ENCODE results near the gene CYBA.

DNA sequence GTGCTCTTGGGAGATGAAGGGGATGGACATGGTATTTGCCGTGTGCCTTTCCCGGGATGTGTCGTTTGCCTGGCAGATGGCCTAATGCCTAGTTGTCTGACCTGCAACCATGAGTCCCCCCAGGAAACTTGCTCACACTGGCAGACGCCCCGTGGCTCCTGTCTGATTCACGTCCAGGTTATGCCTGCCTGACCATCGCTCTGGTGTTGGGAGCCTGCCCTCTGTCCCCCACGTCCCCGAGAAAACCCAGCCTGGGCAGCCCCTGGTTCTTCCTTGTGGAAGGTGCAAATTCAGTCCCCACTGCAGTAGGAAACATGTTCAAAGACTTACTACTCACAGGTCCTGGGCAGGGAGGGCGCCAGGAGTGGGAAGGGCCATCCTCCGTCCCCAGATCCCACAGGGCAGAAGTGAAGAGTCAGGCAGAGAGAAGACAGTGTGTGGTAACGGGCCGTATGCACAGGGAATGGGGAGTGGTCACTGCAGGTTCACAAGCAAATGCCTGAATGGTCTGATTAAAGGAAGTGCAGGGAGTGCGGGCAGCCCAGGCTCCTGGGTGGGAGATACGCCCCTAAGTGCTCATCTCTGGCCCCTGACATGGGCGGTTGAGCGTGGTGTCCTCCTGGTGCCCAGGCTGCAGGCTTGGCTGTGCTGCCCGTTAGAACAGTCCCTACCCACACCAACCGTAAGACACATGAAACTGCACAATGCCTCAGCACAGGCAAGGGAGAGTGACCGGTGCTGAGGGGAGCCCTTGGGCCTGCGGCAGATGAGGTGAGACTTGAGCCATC lies 39.7 kb upstream of the CYBA start:
- TF ChIP-seq, protein P1, sequence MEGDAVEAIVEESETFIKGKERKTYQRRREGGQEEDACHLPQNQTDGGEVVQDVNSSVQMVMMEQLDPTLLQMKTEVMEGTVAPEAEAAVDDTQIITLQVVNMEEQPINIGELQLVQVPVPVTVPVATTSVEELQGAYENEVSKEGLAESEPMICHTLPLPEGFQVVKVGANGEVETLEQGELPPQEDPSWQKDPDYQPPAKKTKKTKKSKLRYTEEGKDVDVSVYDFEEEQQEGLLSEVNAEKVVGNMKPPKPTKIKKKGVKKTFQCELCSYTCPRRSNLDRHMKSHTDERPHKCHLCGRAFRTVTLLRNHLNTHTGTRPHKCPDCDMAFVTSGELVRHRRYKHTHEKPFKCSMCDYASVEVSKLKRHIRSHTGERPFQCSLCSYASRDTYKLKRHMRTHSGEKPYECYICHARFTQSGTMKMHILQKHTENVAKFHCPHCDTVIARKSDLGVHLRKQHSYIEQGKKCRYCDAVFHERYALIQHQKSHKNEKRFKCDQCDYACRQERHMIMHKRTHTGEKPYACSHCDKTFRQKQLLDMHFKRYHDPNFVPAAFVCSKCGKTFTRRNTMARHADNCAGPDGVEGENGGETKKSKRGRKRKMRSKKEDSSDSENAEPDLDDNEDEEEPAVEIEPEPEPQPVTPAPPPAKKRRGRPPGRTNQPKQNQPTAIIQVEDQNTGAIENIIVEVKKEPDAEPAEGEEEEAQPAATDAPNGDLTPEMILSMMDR (IDR thresholded peaks at IDR 0.05) = no peak
- TF ChIP-seq POLR2A (IDR thresholded peaks at IDR 0.05) = no peak

Data from body of pancreas (tissue), 4 donors.